Lung (tissue), 12 donors: Measurements from ENCODE around the gene FADS3. TPM values are rescaled to one million over a fixed set of nuclear protein-coding genes. Genes with fewer than 3 reads are reported as not detected.

Source experiments
- ATAC-seq: fragments of 200-7000 bp; cut with Tn5 transposase; one replicate; pipeline ENCODE4 v1.9.1; 2020; ENCODE audit warnings: moderate number of reproducible peaks; ENCODE audit not compliant: insufficient read depth, low FRiP score
- DNase-seq, 3 donors: peaks; one replicate each; pipeline ENCODE4 v3.0.0-alpha.2; 2013 to 2017
- H3K27ac ChIP-seq, 2 donors: one replicate each; pipeline ENCODE4 v1.5.1; 2013; ENCODE audit warnings: mild to moderate bottlenecking in 2 of 2, moderate library complexity in 2 of 2, control low read depth in 1 of 2, inconsistent platforms in 1 of 2, low read depth in 1 of 2, low read length in 1 of 2
- H3K27me3 ChIP-seq, 3 donors: one replicate each; pipeline ENCODE4 v1.5.1; 2013; ENCODE audit warnings: low read length in 2 of 3; ENCODE audit not compliant: control insufficient read depth in 3 of 3, insufficient read depth in 3 of 3
- H3K36me3 ChIP-seq, 4 donors: one replicate each; pipeline ENCODE4 v1.5.1; 2013; ENCODE audit warnings: low read length in 4 of 4, mild to moderate bottlenecking in 1 of 4, moderate library complexity in 1 of 4; ENCODE audit not compliant: control insufficient read depth in 4 of 4, insufficient read depth in 4 of 4
- H3K4me1 ChIP-seq, 5 donors: one replicate each; pipeline ENCODE4 v1.5.1; 2013; ENCODE audit warnings: low read length in 5 of 5, mild to moderate bottlenecking in 2 of 5, moderate library complexity in 1 of 5; ENCODE audit not compliant: control insufficient read depth in 5 of 5, insufficient read depth in 5 of 5
- H3K4me3 ChIP-seq: one replicate; pipeline ENCODE4 v1.5.1; 2013; ENCODE audit warnings: mild to moderate bottlenecking, control low read depth, moderate library complexity
- H3K9ac ChIP-seq, 2 donors: one replicate each; pipeline ENCODE4 v1.5.1; 2013; ENCODE audit warnings: low read length in 2 of 2, control low read depth in 1 of 2; ENCODE audit not compliant: insufficient read depth in 1 of 2
- H3K9me3 ChIP-seq, 4 donors: one replicate each; pipeline ENCODE4 v1.5.1; 2013; ENCODE audit warnings: low read length in 3 of 4, mild to moderate bottlenecking in 1 of 4, moderate library complexity in 1 of 4; ENCODE audit not compliant: control insufficient read depth in 4 of 4, insufficient read depth in 3 of 4
- WGBS, 2 donors: extraction: QIAGEN DNeasy Blood & Tissue Kit; methylation state at CpG; one replicate each; pipeline ENCODE4 v1.1.7; 2013; 5-methylcytosine and 5-hydroxymethylcytosine counted together
- polyA plus RNA-seq, 2 donors: library from polyadenylated mRNA; stranded (reverse); fragments of 200-250 nt; gene quantifications; one replicate each; pipeline ENCODE4 v1.2.1, GENCODE V29; 2013
- total RNA-seq, 2 donors: library from RNA; depleted of rRNA in 1 of 2; stranded (reverse); fragments of >200 nt in 1 of 2; gene quantifications; one replicate each; pipeline ENCODE4 v1.2.1, GENCODE V29; 2014 to 2021
- TF ChIP-seq, protein P1 (sequence below): IDR thresholded peaks from 2 replicates; pipeline ENCODE4 v1.5.1; 2012; ENCODE audit warnings: mild to moderate bottlenecking; ENCODE audit errors: control extremely low read depth, extremely low read depth
- donor health status: control.
- donor health status: control.
- donor health status: Bipolar disorder and iron deficiency.
- donor health status: healthy.
- donor health status: DM: yes; HTN: yes; CAD: no.

FADS3 gene
- total and polyA plus RNA-seq, 4 donors: 12.3 to 64.8 (median 54.5) TPM

GRCh38 chr11:61918938-61919704, 27.8 kb upstream of the FADS3 start:
- DNase-seq: peak in 1 of 3 donors; percentile 58
- no peaks in the 10 kb centered on the region for H3K36me3 ChIP-seq
- no peak overlapping the region for H3K9ac ChIP-seq
- no peak overlapping the region for H3K4me3 ChIP-seq
- WGBS, 2 donors: 75 to 77% methylated on average over 6 of the region's 6 CpGs
- TF ChIP-seq, protein P1, sequence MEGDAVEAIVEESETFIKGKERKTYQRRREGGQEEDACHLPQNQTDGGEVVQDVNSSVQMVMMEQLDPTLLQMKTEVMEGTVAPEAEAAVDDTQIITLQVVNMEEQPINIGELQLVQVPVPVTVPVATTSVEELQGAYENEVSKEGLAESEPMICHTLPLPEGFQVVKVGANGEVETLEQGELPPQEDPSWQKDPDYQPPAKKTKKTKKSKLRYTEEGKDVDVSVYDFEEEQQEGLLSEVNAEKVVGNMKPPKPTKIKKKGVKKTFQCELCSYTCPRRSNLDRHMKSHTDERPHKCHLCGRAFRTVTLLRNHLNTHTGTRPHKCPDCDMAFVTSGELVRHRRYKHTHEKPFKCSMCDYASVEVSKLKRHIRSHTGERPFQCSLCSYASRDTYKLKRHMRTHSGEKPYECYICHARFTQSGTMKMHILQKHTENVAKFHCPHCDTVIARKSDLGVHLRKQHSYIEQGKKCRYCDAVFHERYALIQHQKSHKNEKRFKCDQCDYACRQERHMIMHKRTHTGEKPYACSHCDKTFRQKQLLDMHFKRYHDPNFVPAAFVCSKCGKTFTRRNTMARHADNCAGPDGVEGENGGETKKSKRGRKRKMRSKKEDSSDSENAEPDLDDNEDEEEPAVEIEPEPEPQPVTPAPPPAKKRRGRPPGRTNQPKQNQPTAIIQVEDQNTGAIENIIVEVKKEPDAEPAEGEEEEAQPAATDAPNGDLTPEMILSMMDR: no peak
- H3K9me3 ChIP-seq: no peaks in the 10 kb centered on the region
- peak overlapping the region; percentile 37 to 42 for H3K27ac ChIP-seq
- ATAC-seq: no peak
- peaks cover 5 to 33% (median 19%) of the 10 kb centered on the region in 5 donors for H3K4me1 ChIP-seq
- peaks cover 0 to 18% (median 0%) of the 10 kb centered on the region in 3 donors for H3K27me3 ChIP-seq

DNA sequence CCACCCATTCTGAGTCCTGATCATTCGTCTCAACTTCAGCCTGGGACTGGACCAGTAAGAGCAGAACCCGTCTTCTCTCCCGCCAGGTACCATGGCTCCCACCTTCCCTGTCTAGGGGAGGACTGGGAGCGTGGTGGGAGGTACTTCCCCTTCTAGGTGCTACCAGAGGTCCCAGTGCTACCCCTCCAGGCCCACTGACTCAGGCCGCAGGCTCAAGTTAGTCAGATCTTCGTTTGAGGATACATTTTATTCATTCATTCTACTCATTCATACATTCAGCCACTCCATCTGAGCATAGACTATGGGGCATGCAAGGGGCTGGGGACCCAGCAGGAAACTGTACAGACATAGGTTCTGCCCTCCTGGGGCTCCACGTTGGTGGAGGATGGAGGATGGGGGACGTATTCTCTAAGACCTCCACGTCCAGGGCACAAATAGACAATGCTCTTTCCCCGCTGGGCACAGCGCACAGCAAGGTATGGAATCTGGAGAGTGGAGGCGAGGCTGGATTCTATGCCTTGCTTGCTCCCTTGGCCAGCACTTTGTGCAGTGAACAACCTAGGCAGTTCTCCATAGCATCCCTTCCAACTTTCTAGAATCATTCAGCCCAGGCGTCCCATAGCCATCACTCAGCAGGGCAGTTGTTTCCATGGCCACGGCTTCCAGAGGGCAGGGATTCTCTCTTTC, 27.0 kb upstream of the FADS3 start:
- ATAC-seq (no peak), DNase-seq (no peak)
- Histone ChIP-seq H3K4me1 (peaks cover 5 to 26% (median 14%) of the 10 kb centered on the region in 5 donors), H3K36me3 (no peaks in the 10 kb centered on the region), H3K27me3 (peaks cover 0 to 18% (median 0%) of the 10 kb centered on the region in 3 donors), H3K9ac (peak overlapping the region in 1 of 2 donors; percentile 59), H3K27ac (peak overlapping the region; percentile 4 to 41), H3K9me3 (no peaks in the 10 kb centered on the region), H3K4me3 (no peak overlapping the region)
- WGBS, 2 donors: 77 to 81% methylated on average over 14 of the region's 14 CpGs
- TF ChIP-seq, protein P1: no peak

- peak; percentile 80 for ATAC-seq
- H3K27me3 ChIP-seq: peaks cover 0 to 18% (median 0%) of the 10 kb centered on the region in 3 donors
- H3K9ac ChIP-seq: peak within 1 kb of the TSS in 1 of 2 donors; percentile 59
- WGBS, 2 donors: 2 to 10% methylated on average over 16 to 74 of the region's 74 CpGs
- peak within 1 kb of the TSS; percentile 41 to 67 for H3K27ac ChIP-seq
- peaks cover under 1 to 17% (median 9%) of the 10 kb centered on the region in 5 donors for H3K4me1 ChIP-seq
- peak; percentile 66 to 78 (median 68) for DNase-seq
- no peaks in the 10 kb centered on the region for H3K36me3 ChIP-seq
- peak within 1 kb of the TSS; percentile 49 for H3K4me3 ChIP-seq
- TF ChIP-seq, protein P1: no peak
- H3K9me3 ChIP-seq: no peaks in the 10 kb centered on the region
These were observed 26.2 kb upstream of the FADS3 start, which contains the start of gene RAB3IL1 for GRCh38 chr11:61917334-61918109. Gene RAB3IL1 (minus strand): TSS chr11:61917566. CDS start chr11:61917367, 199 bp downstream.
